NCI-H226 (cell line): ENCODE measurements around the gene PSME4.

Source experiments
- DNase-seq: peaks from one replicate; pipeline ENCODE4 v3.0.0-alpha.2; 2015

PSME4 gene

DNA sequence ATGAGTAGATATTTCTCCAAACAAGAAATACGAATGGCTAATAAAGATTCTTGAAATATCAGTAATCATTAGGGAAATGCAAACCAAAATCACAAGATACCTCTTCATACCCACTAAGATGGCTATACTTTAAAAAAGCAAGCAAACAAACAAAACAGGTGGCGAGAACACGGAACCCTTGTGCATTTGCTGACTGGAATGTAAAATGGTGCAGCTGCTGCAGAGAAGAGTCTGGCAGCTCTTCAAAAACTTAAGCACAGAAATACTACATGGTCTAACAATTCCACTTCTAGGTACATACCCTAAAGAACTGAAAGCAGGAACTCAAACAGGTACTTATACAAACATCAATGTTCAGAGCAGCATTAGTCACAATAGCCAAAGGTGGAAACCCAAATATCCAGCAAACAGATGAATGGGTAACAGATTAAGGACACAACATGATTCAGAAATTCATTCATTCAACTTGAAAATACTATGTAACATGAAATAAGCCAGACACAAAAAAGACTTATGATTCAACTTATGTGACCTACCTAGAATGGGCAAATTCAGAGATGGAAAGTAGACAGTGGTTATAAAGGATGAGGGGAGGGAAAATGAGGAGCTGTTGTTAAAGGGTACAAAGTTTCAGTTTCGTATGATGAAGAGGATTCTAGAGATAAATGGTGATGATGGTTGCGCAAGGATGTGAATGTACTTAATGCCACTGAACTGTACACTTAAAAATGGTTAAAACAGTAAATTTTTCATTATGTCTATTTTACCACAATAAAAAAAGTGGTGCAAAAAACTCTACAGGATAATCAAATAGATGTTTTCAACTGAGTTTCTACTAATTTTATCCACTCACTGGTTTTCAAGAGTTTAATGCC, 84.2 kb downstream of the PSME4 start:
- no peak for DNase-seq

DNA sequence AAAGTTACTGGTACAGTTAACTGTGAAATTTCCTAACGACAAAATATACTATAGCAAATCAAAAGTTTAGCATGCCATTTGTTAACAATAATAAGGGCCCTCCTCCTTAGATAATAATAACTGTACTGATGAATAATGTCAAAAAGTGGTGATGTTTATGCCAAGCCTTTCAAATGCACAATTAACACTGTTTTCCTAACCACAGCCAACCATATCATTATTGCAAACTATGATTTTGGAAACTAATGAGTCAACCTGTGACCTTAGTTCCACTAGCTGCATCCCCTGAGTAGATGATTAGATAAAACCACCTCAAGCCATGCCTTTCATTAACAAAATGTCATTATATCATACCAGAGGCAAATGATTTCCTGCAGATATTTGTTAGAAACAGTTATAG, 85.9 kb downstream of the PSME4 start:
- no peak for DNase-seq

DNA sequence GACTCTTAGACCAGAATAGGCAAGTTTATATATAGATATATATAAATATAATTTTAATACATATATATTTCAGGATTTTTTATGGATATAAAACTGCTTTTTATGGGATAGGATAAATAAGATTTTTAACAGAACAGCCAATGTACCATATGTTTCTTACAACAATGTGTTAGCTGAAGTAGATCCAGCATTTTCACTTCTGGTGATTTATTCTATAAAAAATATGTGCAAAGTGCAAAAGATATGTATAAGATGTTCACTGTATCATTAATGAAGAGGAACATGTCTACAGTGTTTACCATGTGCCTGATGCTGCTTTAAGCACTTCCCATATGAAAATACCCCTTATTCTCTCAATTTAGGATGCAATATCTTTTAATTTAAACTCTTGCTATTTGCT, 88.8 kb downstream of the PSME4 start:
- no peak for DNase-seq

DNA sequence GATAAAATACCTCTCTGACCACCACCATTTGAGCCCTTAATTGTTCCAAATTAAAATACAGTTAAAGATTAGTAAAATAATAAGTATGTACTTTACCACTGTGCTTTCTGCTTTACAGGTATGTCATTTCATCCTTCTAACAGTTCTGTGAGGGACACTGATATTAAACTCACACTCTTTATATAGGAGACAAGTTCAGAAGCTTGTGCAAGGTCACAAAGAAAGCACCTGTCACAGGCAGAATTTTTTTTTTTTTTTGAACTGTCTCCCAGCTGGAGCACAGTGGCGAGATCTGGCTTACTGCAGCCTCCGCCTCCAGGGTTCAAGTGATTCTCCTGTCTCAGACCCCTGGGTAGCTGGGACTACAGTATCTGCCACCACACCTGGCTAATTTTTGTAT, 89.4 kb downstream of the PSME4 start:
- no peak for DNase-seq

DNA sequence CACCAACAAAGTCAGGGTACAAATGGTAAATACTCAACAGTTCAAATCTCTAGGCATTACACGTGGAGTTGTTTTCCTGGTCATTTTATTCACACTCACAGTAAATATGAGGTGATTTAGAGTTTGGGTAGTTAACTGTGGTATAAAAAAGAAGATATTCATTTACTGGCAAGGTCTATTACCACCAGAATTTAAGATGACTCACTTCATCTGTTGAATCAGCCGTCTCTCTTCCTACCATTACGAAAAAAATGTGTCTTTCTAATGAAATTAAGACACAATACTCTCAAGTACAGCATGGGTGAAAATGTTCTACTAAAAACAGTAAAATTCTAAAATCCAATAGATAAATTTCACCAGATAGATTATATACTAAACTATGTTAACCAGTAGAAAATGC, 90.0 kb downstream of the PSME4 start:
- no peak for DNase-seq

DNA sequence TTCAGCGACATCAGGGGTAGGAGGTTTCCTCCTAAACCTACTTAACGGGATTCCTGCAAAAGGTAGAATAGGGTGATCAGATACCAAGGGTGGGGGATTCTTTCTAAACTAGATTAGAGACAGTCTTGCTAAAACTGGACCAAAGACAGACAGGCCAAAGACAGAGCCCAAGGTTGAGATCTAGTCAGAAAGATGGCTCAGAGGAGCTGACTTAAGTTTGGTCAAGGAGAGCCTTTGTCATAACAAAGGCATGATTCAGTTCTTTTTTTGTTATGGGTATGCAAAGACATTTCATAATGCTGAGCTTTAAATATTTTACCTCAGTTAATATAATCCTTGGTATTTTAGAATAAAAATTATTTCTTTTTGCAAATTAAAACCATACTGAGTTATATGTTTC, 93.2 kb downstream of the PSME4 start:
- no peak for DNase-seq

DNA sequence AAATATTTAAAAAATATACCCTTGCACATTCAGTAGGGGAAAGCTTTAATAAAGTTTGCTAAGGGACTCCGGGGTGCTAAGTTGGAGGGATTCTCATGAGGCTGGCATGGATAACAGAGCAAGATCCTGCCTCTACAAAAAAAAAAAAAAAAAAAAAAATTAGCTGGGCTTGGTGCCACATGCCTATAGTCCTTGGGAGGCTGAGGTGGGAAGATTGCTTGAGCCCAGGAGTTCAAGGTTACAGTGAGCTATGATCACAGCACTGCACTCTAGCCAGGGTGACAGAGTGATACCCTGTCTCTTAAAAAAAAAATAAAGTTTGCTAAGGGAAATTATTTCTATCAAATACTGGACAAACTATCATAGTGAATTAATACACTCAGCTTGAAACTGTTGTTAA, 93.7 kb downstream of the PSME4 start:
- no peak for DNase-seq

DNA sequence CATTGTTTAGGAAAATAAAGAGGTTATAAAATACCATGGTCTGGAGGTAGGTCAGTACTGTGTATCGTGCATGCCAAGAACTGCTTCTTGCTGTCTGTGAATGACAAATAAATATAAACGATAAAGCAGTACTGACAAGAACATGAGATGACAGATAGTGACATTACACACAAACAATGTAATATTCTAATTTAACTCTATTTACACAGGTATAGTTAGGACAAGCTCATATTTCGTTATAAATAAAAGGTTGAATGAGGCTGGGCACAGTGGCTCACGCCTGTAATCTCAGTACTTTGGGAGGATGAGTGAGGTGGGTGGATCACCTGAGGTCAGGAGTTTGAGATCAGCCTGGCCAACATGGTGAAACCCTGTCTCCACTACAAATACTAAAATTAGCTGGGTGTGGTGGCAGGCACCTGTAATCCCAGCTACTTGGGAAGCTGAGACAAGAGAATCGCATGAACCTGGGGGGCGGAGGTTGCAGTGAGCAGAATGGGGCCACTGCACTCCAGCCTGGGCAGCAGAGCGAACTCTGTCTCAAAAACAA, 96.3 kb downstream of the PSME4 start:
- DNase-seq, result no peak

DNA sequence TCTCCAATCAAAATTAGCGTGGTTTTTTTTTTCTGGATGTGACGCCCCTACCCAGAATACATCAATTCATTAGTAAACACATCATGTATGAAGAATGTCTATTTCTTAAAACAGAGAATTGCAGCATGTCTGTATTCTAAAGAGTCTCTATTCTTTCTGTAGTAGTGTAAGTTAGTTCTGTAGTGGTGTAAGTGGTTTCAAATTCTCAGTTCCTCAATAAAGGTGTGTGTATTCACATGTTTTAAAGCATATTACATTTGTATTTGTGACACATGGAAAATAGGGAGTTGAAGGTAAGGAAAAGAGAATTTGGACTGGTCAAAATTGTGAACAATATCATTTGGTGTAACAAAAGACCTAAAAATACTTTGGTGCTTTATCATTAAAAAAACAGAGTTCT, 103.0 kb downstream of the PSME4 start:
- no peak for DNase-seq

DNA sequence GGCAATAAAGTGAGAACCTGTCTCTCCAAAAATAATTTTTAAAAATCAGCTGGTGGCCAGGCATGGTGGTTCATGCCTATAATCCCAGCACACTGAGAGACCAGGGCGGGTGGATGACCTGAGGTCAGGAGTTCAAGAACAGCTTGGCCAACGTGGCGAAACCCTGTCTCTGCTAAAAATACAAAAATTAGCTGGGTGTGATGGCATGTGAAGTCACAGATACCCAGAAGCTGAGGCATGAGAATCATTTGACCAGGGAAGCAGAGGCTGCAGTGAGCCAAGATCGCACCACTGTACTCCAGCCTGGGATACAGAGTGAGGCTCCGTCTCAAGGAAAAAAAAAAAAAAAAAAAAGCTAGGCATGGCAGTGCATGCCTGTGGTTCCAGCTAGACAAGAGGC, 103.6 kb downstream of the PSME4 start:
- DNase-seq, result no peak

DNA sequence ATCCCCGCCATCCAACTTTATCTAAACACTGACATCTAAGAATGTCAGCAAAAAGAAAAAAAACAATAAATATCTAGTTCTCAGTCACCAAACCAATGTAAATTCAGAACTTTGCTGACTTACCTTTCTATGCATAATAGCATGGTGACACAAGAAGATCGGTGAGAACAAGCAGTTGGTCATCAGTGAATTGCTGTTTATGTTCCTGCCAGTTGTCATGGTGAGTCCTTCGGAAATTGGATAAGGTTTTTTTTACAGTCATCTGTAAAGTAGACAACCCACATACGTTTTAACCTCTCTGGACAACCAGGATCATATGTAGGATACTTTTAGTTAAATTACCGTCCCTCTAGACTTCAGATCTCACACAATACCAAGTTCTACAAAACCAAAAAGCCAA, 104.8 kb downstream of the PSME4 start:
- DNase-seq, result no peak

DNA sequence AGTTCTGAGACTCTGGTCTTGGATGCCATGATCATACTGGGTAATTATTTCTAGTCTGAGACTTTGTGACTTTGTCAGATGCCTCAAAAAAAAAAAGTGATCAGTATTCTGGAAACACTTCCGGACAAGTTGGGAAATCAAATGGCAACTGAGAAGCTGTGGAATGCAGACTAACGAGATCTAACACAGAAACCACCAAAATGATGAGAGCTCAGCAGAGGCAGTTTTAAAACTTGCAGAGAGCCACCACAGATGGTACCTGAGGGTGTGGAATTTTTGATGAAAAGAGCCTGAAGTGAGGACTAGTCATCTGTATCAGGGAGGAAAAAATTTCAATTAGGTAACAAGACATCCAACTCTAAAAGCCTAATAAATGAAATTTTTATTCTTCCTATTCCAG, 105.5 kb downstream of the PSME4 start:
- DNase-seq, result no peak

DNA sequence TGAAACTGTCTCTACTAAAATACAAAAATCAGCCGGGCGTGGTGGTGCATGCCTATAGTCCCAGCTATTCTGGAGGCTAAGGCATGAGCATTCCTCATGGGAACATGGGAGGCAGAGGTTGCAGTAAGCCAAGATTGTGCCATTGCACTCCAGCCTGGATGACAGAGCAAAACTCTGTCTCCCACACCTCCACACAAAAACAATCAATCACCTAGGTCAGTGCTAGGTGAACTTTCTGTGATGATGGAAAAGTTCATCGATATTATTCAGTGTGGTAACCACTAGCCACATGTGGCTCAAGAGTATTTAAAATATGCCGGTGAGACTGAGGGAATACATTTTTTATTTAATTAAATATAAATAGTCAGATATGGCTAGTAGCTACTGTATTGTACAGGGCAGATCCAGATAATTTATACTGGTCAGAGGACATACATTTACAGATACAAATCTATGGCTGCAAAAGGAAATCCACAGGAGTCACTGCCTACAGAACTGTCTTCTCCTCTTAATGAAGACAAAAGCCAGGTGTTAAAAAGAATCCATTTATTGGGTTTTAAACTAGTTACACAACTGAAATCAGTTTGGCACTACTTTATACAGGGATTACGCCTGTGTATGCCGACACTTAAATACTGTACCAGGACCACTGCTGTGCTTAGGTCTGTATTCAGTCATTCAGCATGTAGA, 107.1 kb downstream of the PSME4 start:
- DNase-seq, result no peak

DNA sequence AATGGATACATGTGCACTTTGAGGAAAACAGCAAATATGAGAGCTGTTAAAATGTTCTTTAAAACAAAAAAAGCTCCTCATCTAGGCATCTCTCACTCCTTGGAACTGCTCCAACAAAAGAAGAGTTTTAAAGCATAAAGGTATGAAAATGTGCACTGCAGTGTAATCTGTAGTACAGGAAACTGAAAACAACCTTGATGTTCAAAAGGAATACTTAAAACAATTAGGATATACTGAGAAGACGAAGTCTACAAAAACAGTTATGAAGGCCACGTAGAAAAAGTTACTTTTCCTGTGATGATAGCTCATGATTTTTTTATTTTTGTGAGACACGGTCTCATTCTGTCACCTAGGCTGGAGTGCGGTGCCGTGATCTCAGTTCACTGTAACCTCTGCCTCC, 109.0 kb downstream of the PSME4 start:
- no peak for DNase-seq

DNA sequence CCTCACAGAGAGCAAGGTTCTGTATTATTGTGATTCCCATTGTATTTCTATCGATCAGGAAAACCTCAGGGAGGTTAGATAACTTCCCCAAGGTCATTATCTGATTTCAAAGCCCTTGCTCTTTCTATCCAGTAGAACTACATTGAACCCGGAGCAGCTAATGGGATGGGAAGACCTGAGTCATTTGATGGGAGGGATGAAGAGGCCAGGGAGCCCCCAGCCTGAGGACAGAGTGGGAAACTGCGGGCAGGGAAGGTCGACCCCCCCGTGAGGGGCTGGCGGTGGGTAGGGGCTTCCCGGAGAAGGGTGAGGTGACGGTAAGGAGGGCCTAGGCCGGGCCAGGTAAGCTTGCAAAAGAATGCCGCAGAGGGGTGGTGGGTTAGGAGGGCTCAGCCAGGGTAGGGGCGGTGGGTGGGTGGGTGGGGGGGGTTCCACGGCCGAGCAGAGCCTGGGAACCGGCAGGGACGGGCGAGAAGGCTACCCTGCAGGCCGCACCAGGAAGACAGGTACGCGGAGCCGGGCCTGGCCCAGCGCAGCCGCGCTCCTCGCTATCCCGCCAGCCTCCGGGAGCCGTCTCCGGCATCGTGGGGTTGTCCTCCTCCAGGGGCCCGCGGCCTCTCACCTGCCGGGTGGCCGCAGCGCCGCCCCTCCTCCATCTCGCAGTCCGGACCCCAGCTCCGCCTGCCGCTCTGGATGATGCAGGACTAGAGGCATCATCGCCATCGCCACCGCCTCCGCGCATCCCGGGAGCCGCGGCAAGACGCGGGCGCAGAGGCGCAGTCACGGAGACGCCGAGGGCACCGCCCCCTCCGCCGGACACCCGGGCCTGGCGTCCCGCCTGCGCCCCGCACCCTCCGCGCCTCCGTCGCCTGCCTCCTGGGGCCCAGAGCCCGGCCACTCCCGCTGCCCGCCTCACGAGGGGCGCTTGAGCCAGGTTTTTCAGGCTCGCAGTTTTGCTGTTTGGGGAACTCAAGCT, 111.3 kb downstream of the PSME4 start, which contains the start of gene GPR75:
TSS of gene GPR75 (minus strand) at position 762 of the 976 bp plus-strand sequence. CDS start 5,211 bp downstream, outside the sequence.
- peak; percentile 24 for DNase-seq

DNA sequence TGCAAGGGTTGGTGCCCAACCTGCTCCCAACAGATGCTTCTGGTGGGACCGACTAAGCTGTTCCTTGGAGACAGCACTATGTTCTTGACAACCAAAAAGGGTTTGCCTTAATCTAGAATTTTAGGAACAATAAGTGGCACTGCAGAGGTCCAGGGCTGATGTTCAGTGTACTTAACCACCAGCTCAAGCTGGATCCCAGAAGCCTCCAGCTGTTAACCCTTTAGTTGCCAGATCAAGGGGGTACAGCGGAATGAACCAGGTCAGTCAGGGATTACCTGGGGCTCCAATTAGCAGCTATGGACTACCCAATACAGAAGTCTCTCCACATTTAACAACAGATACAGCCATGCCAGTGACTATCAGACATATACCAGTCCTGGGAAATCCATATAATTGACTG, 114.5 kb downstream of the PSME4 start:
- DNase-seq, result no peak

DNA sequence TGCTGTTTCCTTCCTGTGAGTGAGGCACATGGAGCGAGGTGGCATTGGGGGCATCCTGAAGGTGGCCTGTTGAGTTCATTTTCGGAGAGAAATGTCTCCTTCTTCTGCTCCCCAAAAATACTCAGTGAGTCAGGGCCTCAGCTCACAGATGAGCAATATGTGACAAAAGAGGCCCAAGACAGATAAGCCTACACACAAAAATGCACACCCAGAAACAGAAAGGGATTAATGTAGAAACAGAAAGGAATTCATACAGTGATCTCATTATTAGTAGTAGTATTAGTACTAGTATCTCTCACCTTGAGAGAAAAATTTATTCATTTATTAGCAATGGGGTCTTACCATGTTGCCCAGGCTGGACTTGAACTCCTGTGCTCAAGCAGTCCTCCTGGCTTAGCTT, 116.1 kb downstream of the PSME4 start:
- DNase-seq, result no peak

DNA sequence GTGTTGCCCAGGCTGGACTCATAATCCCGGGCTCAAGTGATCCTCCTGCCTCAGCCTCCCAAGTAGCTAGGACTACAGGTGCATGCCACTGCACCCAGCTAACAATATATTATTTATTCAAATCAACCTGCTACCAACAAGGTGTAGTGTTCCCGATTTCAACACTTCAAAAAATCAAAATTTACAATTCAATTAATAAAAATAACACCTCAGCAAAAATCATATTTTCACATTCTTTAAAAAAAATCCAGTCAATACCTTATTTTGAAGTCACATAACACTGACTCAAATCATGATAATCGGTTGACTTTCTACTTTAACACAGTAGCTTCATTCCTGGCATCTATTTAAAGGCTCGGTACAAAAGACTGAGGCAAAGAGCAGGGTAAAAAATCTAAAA, 118.3 kb downstream of the PSME4 start:
- no peak for DNase-seq

DNA sequence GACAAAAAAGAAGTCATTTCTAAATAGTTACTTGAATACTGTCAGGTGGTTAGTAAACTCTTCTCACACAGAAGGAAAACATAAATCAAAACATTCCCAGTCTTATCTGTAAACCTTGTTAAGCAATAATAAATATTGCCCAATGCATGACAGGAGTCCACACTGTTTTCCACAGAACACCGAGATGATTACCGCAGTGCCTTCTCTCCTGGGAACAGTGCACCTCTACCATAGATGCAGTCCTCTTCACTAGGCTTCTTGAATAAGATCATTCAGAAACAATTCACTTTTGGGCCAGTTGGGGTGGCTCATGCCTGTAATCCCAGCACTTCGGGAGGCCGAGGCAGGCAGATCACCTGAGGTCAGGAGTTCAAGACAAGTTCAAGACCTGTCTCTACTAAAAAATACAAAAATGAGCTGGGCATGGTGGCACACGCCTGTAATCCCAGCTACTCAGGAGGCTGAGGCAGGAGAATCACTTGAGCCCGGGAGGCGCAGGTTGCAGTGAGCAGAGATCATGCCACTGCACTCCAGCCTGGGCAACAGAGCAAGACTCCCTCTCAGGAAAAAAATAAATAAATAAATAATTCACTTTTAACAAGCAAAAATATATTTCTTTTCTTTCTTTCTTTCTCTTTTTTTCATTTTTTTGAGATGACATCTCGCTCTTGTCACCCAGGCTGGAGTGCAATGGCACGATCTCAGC, 119.6 kb downstream of the PSME4 start:
- DNase-seq, result peak; percentile 35

DNA sequence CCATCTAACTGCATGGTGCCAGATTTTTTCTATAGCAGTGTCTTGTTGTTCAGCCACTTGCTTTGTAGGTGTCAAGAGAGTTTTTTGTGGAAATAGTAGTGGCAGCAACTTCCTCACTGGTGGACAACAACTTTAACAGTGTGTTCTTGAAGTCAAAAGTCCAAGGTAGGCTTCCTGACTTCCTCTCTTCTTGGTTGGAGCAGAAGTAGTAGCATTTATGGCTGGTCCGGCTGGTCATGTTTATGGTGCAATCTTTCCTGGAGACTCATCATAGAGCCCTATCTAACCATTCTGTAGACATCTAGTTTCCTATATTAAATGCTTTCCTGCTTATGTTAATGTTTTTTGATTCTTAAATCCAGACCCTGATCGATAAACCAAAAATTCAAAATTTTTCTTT, 122.7 kb downstream of the PSME4 start:
- DNase-seq, result no peak

DNA sequence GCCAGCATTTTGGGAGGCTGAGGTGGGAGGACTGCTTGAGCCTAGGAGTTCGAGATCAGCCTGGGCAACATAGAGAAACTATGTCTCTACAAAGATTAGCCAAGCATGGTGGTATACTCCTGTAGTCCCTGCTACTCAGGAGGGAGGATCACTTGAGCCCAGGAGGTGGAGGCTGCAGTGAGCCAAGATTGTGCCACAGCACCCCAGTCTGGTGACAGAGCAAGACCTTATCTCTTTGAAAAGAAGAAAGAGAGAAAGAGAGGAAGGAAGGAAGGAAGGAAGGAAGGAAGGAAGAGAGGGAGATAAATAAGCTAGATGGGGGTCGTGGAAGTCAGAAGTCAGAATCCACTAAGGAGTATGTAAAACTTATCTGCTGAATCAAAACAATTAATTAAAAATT, 127.2 kb downstream of the PSME4 start:
- no peak for DNase-seq

DNA sequence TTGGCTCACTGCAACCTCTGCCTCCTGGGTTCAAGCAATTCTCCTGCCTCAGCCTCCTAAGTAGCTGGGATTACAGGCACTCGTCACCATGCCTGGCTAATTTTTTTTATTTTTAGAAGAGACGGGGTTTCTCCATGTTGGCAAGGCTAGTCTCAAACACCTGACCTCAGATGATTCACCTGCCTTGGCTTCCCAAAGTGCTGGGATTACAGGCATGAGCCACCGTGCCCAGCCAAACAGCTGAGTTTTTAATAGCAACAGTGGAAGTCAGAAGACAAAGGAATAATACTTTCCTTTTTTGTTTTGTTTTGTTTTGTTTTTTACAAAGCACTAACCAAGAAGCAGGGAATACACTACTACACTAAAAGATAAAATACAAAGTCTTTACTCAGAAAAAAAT, 127.9 kb downstream of the PSME4 start:
- no peak for DNase-seq
